G401 (cell line): ENCODE data around the gene MISFA. TPM values are rescaled to one million over a fixed set of nuclear protein-coding genes. Genes with fewer than 3 reads are reported as not detected.
A peak's percentile ranks its signal among the peaks of the same experiment; 100 is the strongest.
"Not testable (repeated sequence)": the region's sequence is repeated elsewhere in the genome, so short reads cannot be mapped to it uniquely, and the experiment has no call there.

Experiments
- DNase-seq: peaks from one replicate; pipeline ENCODE4 v3.0.0-alpha.2; 2015; ENCODE audit warnings: low spot score
- in situ Hi-C: cut with HindIII; loops from 2 replicates; pipeline ENCODE4 v1.10.0; 2016; ENCODE audit warnings: low sequenced_read_pairs, mixed read lengths
- total RNA-seq: library from RNA; depleted of rRNA; stranded (reverse); fragments of >200 nt; shearing (Covaris generic); gene quantifications from 2 replicates; pipeline ENCODE4 v1.2.3, GENCODE V29; 2014; rRNA removed

The MISFA gene
- total RNA-seq, 1 experiment from 2014 or later = not detected

DNA sequence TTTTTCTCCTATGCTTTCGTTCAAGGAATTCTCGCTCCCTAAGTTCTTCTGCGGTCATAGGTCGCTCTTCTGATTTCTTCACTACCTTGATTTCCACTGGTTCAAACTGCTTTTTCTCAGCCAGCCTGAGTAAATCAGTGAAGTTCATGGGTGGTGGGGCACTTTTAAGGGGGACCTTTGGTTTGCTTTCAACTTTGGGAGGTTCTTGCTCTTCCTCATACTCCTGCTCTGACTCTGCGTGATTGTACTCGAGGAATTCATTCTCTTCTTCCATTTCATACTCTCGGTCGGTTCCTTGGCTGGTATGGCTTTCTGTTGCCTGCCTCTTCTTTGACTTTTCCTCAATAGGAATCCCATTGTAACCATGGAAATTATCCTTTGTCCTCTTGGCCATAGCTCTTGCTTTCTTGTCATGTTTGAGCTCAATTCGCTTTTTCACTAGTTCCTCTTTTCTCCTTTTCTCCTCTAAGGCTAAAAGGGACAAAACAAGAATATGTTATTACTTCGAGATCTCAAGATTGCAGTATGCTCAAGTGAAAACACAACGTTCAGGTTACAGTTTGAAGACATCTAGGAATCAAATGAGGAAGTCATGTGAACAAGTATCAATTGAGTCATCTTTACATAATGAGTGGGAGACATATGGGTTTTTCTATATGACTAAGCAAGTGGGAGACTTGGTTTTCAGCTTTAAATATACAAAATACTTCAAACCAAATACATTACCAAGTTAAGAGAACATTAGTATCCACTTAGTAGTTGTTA lies 16.2 kb downstream of the MISFA start:
- DNase-seq = no peak
- in situ Hi-C loops = no loop called here

DNA sequence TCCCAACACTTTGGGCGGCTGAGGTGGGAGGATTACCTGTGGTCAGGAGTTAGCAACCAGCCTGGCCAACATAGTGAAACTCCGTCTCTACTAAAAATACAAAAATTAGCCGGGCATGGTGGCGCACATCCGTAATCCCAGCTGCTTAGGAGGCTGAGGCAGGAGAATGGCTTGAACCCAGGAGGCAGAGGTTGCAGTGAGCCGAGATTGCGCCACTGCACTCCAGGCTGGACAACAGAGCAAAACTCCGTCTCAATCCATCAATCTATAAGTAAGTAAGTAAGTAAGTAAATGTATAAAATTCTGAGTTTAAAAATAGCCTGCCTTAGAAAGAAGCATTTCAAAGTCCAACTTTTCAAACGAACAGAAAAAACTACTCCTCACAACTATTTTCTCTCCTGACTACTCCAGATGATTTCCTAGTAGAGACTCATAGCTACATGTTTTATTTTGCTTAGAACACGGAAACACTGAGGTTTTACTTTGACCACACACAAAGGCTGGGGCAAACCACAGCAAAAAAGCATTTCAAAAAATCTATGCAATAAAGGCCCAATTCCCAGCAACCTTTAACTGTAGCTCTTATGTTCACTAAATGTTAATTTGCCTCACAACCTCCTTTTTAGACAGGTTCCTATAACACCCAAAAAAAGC lies 18.2 kb downstream of the MISFA start:
- in situ Hi-C loops = no loop called here
- no peak for DNase-seq

DNA sequence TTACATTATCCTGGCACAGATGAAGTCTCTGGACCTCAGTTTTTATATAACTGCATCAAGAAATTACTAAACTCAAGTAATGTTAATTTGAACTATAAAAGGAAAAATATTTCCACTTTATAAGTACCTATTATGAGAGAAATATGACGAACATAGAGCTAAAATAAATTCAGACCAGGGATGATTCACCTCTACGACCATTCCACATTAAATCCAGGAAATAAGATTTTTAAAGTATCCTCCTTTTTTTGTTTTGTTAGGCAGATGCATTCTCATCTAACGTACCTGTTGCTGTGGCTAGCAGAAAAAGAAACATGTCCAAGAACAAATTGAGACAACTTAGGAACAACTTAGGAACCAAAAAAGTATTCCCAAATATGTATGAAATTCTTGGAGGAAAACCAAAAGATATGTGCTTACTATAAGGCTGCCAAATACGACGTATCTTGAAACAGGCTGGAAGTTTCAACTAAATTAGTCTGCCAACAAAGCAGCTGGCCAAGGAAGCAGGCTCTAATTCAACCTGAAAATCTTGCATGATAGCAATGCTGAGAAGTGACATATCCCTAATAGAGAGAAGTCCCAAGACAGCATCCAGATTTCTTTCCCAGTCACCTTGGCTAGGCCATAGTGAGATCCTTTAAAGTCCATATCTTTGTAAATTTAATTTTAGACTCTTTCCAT lies 18.9 kb downstream of the MISFA start:
- no peak for DNase-seq
- in situ Hi-C loops = no loop called here

DNA sequence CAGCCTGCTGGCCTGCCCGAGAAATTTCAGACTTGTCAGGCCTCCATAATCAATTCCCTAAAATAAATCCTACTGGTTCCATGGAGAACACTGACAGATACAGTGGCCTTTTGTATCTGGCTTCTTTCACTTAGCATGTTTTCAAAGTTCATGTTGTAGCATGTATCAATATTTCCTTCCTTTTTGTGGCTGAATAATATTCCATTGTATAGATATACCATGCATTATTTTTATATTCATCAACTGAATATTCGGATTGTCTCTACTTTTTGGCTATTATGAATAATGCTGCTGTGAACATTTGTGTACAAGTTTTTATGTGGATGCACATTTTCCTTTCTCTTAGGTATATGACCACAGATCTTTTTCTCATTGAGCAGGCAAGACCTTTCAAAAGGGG lies 24.1 kb downstream of the MISFA start:
- in situ Hi-C loops = no loop called here
- DNase-seq = no peak

DNA sequence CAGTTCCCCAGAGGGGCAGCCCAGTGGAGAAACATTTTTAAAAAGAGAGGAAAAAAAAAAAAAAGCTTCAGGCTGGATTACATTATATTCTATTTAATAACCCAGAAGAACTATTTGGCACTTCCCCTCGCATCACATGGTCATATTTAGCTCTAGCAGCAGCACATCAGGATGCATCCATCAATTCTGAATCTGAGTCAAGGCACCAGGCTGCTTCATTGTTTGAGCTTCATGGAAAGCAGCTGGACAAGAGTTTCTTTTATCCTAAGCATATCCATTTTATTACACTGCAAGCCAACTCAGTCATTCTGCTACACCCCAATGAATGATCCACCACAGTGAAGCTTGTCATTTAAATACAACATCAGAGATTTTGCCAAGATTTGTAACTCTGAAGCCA lies 24.6 kb downstream of the MISFA start:
- in situ Hi-C loops = no loop called here

DNA sequence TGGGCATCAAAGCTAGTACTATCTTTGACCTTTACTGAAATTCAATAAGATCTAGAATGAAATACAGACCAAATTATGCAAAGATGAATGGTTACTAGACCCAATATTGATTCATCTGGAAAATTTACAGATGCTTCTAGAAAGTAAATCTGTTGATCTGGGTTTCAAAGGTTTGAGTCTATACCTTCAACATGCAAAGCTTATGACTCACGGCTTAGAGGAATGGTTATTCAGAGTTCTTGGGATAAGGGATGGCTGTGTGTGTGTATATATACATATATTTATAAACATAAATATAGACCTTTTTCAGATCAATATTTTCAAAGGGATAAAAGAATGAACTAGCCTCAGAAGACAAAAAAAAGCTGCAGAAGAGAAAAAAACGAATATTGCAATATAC lies 33.3 kb downstream of the MISFA start:
- in situ Hi-C loops = no loop called here
- DNase-seq = no peak

More for the DNA sequence above, 24.6 kb downstream of the MISFA start:
- no peak for DNase-seq

DNA sequence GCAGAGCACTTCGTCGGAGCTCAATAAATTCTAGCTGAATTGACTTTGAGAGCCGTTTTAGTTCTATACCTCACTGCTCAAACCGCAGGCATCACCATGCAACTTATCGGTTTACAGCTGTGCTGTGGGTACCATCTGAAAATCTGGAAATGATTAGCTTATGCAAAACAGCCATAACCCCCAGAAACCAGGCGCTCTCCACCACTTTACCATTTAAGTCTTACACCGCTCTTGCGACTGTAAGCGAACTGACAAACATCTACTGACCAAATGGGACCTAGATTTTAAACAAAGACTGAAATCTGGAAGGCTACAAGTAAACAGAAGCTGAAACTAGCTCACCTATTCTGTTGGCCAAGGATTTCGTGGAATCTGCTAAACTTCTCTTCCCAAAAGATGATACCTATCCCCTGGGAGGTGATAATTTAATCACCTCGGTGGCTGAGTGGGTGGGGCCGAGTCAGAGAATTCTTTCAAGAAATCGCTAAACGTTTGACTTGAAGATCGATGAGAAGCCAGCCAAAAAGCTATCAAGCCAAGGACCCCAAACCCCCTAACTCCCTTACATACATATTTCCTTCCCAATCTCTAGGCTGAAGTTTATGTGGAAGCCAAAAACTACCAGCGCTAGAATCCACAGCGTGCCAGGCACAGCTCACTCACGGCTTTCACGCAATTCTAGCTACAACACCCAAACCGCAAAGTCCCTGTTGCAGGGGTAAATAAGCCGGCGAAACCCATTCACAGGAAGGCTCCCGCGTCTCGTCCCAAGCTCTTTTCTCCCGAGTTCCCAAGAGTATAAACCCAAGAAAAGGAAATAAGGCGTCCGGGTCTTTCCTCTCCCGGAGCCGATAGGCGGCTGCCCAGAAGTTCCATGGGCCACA lies 33.9 kb downstream of the MISFA start:
- in situ Hi-C loops = no loop called here
- no peak for DNase-seq

DNA sequence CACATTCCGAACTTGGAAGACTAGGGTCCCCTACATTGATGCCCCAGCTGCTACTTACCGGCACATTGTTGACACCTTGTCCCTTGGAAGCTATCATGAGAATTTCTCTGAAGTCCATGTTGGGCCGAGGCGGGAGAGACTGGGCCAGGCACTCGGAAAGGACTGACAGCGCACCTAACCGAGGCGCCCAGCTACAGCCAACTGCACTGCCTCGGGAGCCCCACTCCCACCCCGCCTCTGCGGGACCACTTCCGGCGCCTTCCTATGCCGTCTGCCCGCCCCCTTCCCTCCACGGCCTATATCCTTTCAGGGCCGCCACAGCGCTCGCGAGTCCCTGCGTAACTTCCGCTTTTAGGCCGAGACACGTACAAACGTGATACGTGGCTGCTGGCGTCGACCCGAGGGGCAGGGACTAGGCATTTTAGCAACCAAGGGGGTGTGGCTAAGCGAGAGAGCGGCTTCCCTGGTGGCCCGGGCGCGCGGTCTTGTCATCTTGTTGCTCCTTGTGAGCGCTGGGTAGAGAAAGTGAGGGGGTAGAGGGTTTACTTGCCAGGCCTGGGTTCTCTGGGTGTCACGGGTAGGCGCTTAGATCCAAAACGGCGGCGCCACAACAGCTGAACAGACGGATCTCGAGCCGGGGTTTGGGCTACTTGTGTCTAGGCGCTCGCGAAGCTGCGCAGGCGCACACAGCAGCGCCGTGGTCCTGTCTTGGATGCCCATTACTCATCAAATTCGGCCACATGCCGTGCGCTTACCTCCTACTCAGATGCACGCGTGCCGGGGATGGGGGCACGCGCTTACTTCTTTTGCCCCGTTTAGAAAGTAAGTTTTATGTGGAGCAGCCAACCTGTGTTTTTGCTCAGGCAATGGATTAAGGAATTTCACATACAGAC lies 34.8 kb downstream of the MISFA start, which contains the start of gene SPTY2D1:
TSS of gene SPTY2D1 (minus strand) at position 203 of the 893 bp plus-strand sequence. CDS start at position 118, 85 bp downstream.
- peak; percentile 100 for DNase-seq
- in situ Hi-C loops = no loop called here

DNA sequence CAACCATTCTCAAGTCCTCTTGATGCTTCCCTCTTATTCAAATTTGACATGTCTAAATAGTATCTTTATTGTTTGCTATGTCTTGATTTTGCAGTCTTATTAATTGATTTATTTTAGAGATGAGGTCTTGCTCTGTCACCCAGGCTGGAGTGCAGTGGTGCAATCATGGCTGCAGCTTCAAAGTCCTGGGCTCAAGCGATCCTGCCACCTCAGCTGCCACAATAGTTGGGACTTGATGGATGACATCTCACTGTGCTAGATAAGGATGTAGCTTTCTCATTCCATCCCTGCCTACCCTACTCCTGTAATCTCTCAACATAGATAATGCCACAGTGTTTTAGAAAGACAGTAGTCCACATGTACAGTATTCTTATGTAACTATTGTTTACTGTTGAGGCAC lies 42.1 kb downstream of the MISFA start:
- DNase-seq = no peak
- in situ Hi-C loops = no loop called here

DNA sequence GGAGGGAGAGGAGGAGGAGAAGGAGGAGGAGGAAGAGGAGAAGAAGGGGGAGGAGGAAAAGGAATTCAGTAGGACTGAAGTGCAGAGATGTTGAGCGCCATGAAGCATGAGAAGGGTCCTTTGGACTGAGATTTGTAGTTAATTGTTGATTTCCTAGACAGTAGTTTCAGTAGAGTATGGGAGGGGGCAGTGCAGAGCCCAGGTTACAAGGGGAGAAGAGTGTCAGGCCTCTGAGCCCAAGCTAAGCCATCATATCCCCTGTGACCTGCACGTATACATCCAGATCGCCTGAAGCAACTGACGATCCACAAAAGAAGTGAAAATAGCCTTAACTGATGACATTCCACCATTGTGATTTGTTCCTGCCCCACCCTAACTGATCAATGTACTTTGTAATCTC lies 43.4 kb downstream of the MISFA start:
- DNase-seq, in situ Hi-C loops: not testable (repeated sequence)

DNA sequence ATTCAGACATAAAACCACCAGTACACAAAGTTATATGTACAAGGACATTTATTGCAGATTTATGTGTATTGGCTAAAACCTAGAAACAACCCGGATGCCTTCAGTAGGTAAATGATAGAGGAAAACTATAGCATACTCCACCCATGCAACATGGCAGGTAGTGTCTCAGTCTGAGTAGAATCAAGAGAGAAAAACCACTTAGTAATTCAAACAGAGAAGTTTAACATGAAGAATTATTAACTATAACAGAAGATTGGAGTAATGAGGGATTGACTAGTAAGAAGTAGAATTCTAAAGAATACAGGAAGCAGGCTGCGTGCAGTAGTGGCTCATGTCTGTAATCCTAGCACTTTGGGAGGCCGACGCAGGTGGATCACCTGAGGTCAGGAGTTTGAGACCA lies 50.8 kb downstream of the MISFA start:
- no peak for DNase-seq
- in situ Hi-C loops = no loop called here

DNA sequence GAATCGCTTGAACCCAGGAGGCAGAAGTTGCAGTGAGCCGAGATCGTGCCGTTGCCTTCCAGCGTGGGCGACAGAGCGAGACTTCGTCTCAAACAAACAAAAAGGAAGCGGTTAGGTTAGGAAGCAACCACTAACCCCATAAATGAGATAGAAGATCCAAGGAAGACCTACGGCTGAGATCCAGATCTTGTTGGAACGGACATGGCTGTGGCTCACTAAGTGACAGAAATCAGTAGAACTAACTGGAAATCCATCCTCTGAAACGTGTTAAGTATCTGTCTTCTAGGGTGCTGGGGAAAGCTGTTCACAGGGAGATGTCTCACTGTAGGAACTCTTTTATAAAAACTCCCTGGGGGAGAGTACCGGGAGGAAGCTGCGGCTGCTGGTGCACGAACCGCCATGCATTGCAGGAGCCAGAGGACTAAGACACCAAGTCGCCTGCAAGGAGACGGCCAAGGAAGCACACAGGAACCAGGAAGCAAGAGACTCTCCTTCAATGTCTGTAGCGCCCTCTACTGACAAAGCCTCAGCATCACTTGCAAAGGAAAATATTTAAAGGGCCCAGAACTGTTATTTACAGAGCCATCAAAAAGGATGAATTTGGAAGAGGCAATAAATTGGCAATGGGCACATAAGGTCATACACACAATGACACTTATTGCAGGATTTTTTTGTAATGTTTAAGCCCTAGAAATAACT lies 51.4 kb downstream of the MISFA start:
- in situ Hi-C loops = no loop called here
- DNase-seq = peak; percentile 30

Other genes with a start within 250 kb of the MISFA start
- gene LDHA, start 205.2 kb upstream of the MISFA start, total RNA-seq = 543 and 699 TPM in 2 replicates
- not detected in 2 replicates for gene LDHC, start 187.5 kb upstream of the MISFA start, total RNA-seq
- not detected in 2 replicates for gene LDHAL6A, start 143.9 kb upstream of the MISFA start, total RNA-seq
- gene TSG101, start 72.8 kb upstream of the MISFA start, total RNA-seq = 71.3 and 111 TPM in 2 replicates
- 15.1 and 18.5 TPM in 2 replicates for gene UEVLD, start 11.1 kb upstream of the MISFA start, total RNA-seq
- gene SPTY2D1, start 34.6 kb downstream of the MISFA start, total RNA-seq = 20.9 and 25.8 TPM in 2 replicates
- gene TMEM86A, start 99.0 kb downstream of the MISFA start, total RNA-seq = 0.34 and 0.55 TPM in 2 replicates
- not detected in 2 replicates for gene IGSF22, start 126.4 kb downstream of the MISFA start, total RNA-seq
- gene PTPN5, start 192.0 kb downstream of the MISFA start, total RNA-seq = not detected in 2 replicates